Measurements from ENCODE around the gene UXS1.
A peak's percentile ranks its signal among the peaks of the same experiment; 100 is the strongest.
"Not testable (repeated sequence)": the region's sequence is repeated elsewhere in the genome, so short reads cannot be mapped to it uniquely, and the experiment has no call there.

The UXS1 gene

GRCh38 chr2:106208874-106209273, 14.8 kb upstream of the UXS1 start:
- no peak for DNase-seq (ENCODE audit: low read depth)
- TF ChIP-seq CTCF (conservative IDR thresholded peaks at IDR 0.05; ENCODE audit: low read length), result no peak
- H3K4me3 ChIP-seq (ENCODE audit: low read length), result no peak overlapping the region

GRCh38 chr2:106208399-106208798, 14.3 kb upstream of the UXS1 start:
- no peak for TF ChIP-seq CTCF (conservative IDR thresholded peaks at IDR 0.05; ENCODE audit: low read length)
- DNase-seq (ENCODE audit: low read depth), result no peak
- no peak overlapping the region for H3K4me3 ChIP-seq (ENCODE audit: low read length)

GRCh38 chr2:106207246-106207645, 13.1 kb upstream of the UXS1 start:
- DNase-seq (ENCODE audit: low read depth), result no peak
- TF ChIP-seq CTCF (conservative IDR thresholded peaks at IDR 0.05; ENCODE audit: low read length), result no peak

DNA sequence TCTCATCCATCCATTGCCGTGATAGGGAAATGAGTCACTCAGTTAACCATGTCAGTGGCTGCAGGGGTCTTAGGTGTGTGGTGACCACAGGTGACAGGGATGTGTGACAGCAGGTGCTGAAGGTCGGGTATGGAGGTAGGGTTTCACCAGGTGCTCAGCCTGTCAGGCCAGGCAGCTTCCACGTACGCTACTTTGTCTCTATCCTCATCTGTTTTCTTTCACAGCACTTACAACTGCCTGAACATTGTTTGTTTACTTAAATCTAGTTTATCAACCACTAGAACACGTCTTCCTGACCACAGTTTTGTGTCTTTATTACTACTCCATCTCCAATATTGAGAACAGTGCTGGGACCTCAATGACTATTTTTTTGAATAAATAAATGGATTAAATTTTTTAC, 11.4 kb upstream of the UXS1 start:
- H3K4me3 ChIP-seq (ENCODE audit: low read length), result no peak overlapping the region
- TF ChIP-seq CTCF (conservative IDR thresholded peaks at IDR 0.05; ENCODE audit: low read length), result no peak
- no peak for DNase-seq (ENCODE audit: low read depth)

More at GRCh38 chr2:106207246-106207645, 13.1 kb upstream of the UXS1 start:
- no peak overlapping the region for H3K4me3 ChIP-seq (ENCODE audit: low read length)

DNA sequence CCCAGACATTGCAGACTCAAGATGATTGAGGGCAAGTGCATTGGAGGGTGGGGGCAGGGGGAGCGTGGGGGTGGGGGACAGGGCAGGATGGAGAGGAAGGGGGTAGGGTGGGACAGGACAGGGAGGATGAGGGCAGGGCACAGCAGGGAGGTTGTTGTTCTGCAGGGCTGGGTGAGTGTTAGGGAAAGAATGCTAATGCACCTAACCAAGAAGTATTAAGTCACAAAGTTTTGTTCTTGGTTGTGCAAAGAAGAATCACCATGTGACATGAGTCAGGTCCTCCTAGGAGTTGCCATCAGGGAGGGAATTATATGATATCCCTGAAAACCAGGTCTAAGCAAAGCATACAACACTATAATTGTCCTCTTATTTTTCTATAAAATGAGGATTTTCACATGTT, 10.4 kb upstream of the UXS1 start:
- DNase-seq (ENCODE audit: low read depth); H3K4me3 ChIP-seq (ENCODE audit: low read length): not testable (repeated sequence)

- no peak for TF ChIP-seq CTCF (conservative IDR thresholded peaks at IDR 0.05; ENCODE audit: low read length)
Observed at GRCh38 chr2:106201661-106202060, 7.6 kb upstream of the UXS1 start.

DNA sequence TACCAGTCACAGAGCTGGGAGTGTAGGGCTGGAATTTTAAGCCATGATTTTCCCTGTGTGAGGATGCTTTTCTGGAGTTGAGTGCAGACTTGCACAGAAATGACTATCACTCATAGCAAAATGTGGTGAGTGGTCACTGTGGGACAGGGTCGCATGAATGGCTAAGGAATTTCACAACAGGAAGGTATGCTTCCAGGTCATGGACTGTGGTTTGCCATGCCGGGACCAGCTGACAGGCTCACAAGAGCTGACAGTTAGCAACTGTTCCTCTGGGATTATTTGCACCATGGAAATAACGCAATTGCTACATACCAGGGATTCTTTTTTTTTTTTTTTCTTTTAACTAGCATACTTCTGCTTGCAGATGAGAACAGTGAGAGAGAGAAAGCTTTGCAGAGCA, 3.8 kb upstream of the UXS1 start:
- peak; percentile 100 for DNase-seq (ENCODE audit: low read depth)
- no peak for TF ChIP-seq CTCF (conservative IDR thresholded peaks at IDR 0.05; ENCODE audit: low read length)
- H3K4me3 ChIP-seq (ENCODE audit: low read length), result no peak overlapping the region

More at GRCh38 chr2:106201661-106202060, 7.6 kb upstream of the UXS1 start:
- no peak for DNase-seq (ENCODE audit: low read depth)
- H3K4me3 ChIP-seq (ENCODE audit: low read length), result no peak overlapping the region

DNA sequence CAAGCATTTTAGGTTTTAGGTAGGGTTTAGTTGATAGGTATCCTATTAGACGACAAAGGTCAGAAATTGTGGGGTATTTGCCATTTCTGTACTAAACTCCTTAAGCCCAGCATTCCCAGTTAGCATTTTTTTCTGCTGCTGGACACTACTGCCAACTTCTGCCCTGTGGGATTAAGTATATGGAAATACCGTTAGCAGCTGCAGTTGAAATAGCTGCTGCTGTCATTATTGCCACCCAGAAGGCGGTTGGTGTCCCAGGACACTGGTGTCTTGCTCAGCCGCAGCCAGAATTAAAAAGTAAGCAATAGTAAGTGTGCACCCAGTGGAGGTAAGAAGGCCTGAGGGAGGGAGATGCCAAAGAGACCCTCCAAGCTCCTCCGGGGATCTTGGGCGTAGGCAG, 1.9 kb upstream of the UXS1 start:
- TF ChIP-seq CTCF (conservative IDR thresholded peaks at IDR 0.05; ENCODE audit: low read length), result no peak
- no peak overlapping the region for H3K4me3 ChIP-seq (ENCODE audit: low read length)
- DNase-seq (ENCODE audit: low read depth), result no peak
